Testis (tissue), 2 donors: Measurements from ENCODE around the gene KCNJ10.

Experiments used
- CTCF ChIP-seq, 3 experiments: fragments of 450-650 bp in 2 of 3; fragments of 200-600 bp in 1 of 3; sonication (generic) in 1 of 3; IDR thresholded peaks; one replicate each; pipeline ENCODE4 v1.5.1; 2016 to 2019; ENCODE audit warnings: antibody characterized with exemption in 3 of 3, mild to moderate bottlenecking in 2 of 3, moderate library complexity in 1 of 3
- POLR2A ChIP-seq: fragments of 450-650 bp; IDR thresholded peaks from one replicate; pipeline ENCODE4 v1.6.1; 2017; ENCODE audit warnings: antibody characterized with exemption, mild to moderate bottlenecking, moderate library complexity

GRCh38 chr1:160070243-160071163 lies 543 bp upstream of the KCNJ10 start:
- TF ChIP-seq CTCF (IDR thresholded peaks at IDR 0.05): no peak
- no peak for TF ChIP-seq POLR2A
